H9 (cell line): ENCODE data around the gene SF3B3. TPM values are rescaled to one million over a fixed set of nuclear protein-coding genes. Genes with fewer than 3 reads are reported as not detected.

ENCODE experiments used
- DNase-seq: peaks from one replicate; pipeline ENCODE4 v3.0.0-alpha.2; 2017
- H2AFZ ChIP-seq: one replicate; pipeline ENCODE4 v1.6.1; 2013; ENCODE audit warnings: mild to moderate bottlenecking, low read length, control low read depth, moderate library complexity
- H2AK5ac ChIP-seq: 2 replicates; pipeline ENCODE4 v1.6.1; 2013; ENCODE audit warnings: low read length, control low read depth, mixed read lengths; ENCODE audit not compliant: insufficient read length
- H2BK120ac ChIP-seq: one replicate; pipeline ENCODE4 v1.6.1; 2013; ENCODE audit warnings: low read depth, mild to moderate bottlenecking, low read length, control low read depth, inconsistent platforms; ENCODE audit not compliant: poor library complexity, severe bottlenecking
- H2BK12ac ChIP-seq: 2 replicates; pipeline ENCODE4 v1.6.1; 2013; ENCODE audit warnings: low read length, control low read depth, mixed read lengths, low read depth; ENCODE audit not compliant: insufficient read length
- H2BK15ac ChIP-seq: 2 replicates; pipeline ENCODE4 v1.6.1; 2013; ENCODE audit warnings: low read depth, low read length, control low read depth
- H2BK20ac ChIP-seq: one replicate; pipeline ENCODE4 v1.6.1; 2013; ENCODE audit warnings: low read depth, mild to moderate bottlenecking, low read length, control low read depth, inconsistent platforms; ENCODE audit not compliant: poor library complexity, severe bottlenecking
- H2BK5ac ChIP-seq: 2 replicates; pipeline ENCODE4 v1.6.1; 2013; ENCODE audit warnings: low read length, control low read depth, mixed read lengths; ENCODE audit not compliant: insufficient read length
- H3K14ac ChIP-seq: 2 replicates; pipeline ENCODE4 v1.6.1; 2013; ENCODE audit warnings: low read length, control low read depth; ENCODE audit not compliant: insufficient read depth
- H3K18ac ChIP-seq: 2 replicates; pipeline ENCODE4 v1.6.1; 2013; ENCODE audit warnings: low read depth, mild to moderate bottlenecking, mixed read lengths, low read length, control low read depth; ENCODE audit not compliant: insufficient read length
- H3K23ac ChIP-seq: 2 replicates; pipeline ENCODE4 v1.6.1; 2013; ENCODE audit warnings: low read length, control low read depth, mixed read lengths, low read depth; ENCODE audit not compliant: insufficient read length
- H3K23me2 ChIP-seq: 2 replicates; pipeline ENCODE4 v1.6.1; 2013; ENCODE audit warnings: low read depth, mild to moderate bottlenecking, mixed read lengths, low read length, control low read depth; ENCODE audit not compliant: insufficient read length, poor library complexity, severe bottlenecking
- H3K27ac ChIP-seq: 2 replicates; pipeline ENCODE4 v1.5.1; 2013; ENCODE audit warnings: low read length, control low read depth, mixed read lengths, low read depth; ENCODE audit not compliant: insufficient read length
- H3K27me3 ChIP-seq: 2 replicates; pipeline ENCODE4 v1.6.1; 2013; ENCODE audit warnings: low read length, control low read depth, inconsistent platforms; ENCODE audit not compliant: insufficient read depth
- H3K4ac ChIP-seq: 2 replicates; pipeline ENCODE4 v1.6.1; 2013; ENCODE audit warnings: low read depth, mild to moderate bottlenecking, control low read depth, inconsistent platforms, low read length, moderate library complexity
- H3K4me1 ChIP-seq: 2 replicates; pipeline ENCODE4 v1.6.1; 2013; ENCODE audit warnings: low read length, control low read depth, inconsistent platforms; ENCODE audit not compliant: insufficient read depth
- H3K4me2 ChIP-seq: 2 replicates; pipeline ENCODE4 v1.6.1; 2013; ENCODE audit warnings: low read length, control low read depth, mixed read lengths; ENCODE audit not compliant: insufficient read length, insufficient read depth
- H3K56ac ChIP-seq: 2 replicates; pipeline ENCODE4 v1.6.1; 2013; ENCODE audit warnings: low read depth, mild to moderate bottlenecking, mixed read lengths, low read length, control low read depth; ENCODE audit not compliant: insufficient read length
- H3K79me1 ChIP-seq: 2 replicates; pipeline ENCODE4 v1.6.1; 2013; ENCODE audit warnings: low read depth, mild to moderate bottlenecking, moderate library complexity, low read length, control low read depth, inconsistent platforms; ENCODE audit not compliant: insufficient read depth, poor library complexity, severe bottlenecking
- H3K79me2 ChIP-seq: 2 replicates; pipeline ENCODE4 v1.6.1; 2013; ENCODE audit warnings: low read length, control low read depth, inconsistent platforms; ENCODE audit not compliant: insufficient read depth
- H3K9ac ChIP-seq: 2 replicates; pipeline ENCODE4 v1.6.1; 2013; ENCODE audit warnings: low read length, control low read depth, mixed read lengths; ENCODE audit not compliant: insufficient read length; ENCODE audit errors: extremely low read depth
- H3K9me3 ChIP-seq: one replicate; pipeline ENCODE4 v1.6.1; 2013; ENCODE audit warnings: low read depth, low read length, inconsistent platforms; ENCODE audit not compliant: control insufficient read depth
- H3T11ph ChIP-seq: one replicate; pipeline ENCODE4 v1.6.1; 2013; ENCODE audit warnings: mild to moderate bottlenecking, low read length, control low read depth, inconsistent platforms
- H4K20me1 ChIP-seq: one replicate; pipeline ENCODE4 v1.6.1; 2013; ENCODE audit not compliant: control insufficient read depth, insufficient read length, insufficient read depth
- H4K5ac ChIP-seq: 2 replicates; pipeline ENCODE4 v1.6.1; 2013; ENCODE audit warnings: low read depth, mild to moderate bottlenecking, mixed read lengths, low read length, control low read depth; ENCODE audit not compliant: insufficient read length
- H4K8ac ChIP-seq: replicated peaks from 2 replicates; pipeline ENCODE4 v1.6.1; 2013; ENCODE audit warnings: low read length, control low read depth, mixed read lengths, low read depth; ENCODE audit not compliant: insufficient read length
- H4K91ac ChIP-seq: 2 replicates; pipeline ENCODE4 v1.6.1; 2013; ENCODE audit warnings: low read depth, mild to moderate bottlenecking, moderate library complexity, mixed read lengths, low read length, control low read depth; ENCODE audit not compliant: insufficient read length
- H3K27ac Mint-ChIP-seq, 3 experiments: 2 replicates in 2 of 3; 3 replicates in 1 of 3; pipeline ENCODE4 v1.8.0; 2020 to 2021; ENCODE audit warnings: mixed read lengths in 3 of 3, mild to moderate bottlenecking in 1 of 3, moderate library complexity in 1 of 3
- H3K27me3 Mint-ChIP-seq: 2 replicates; pipeline ENCODE4 v1.8.0; 2021; ENCODE audit warnings: low read depth, mild to moderate bottlenecking, moderate library complexity, mixed read lengths
- H3K36me3 Mint-ChIP-seq, 3 experiments: 2 replicates in 2 of 3; 3 replicates in 1 of 3; pipeline ENCODE4 v1.8.0; 2020 to 2021; ENCODE audit warnings: low read depth in 3 of 3, mixed read lengths in 3 of 3; ENCODE audit not compliant: insufficient read depth in 1 of 3
- H3K4me1 Mint-ChIP-seq, 2 experiments: 2 replicates each; pipeline ENCODE4 v1.8.0; 2020; ENCODE audit warnings: mixed read lengths in 2 of 2
- H3K4me3 Mint-ChIP-seq, 2 experiments: 2 replicates in 1 of 2; 3 replicates in 1 of 2; pipeline ENCODE4 v1.8.0; 2020 to 2021; ENCODE audit warnings: mild to moderate bottlenecking in 2 of 2, mixed read lengths in 2 of 2, moderate library complexity in 1 of 2
- H3K9me3 Mint-ChIP-seq, 2 experiments: 2 replicates in 1 of 2; 3 replicates in 1 of 2; pipeline ENCODE4 v1.8.0; 2020; ENCODE audit warnings: mild to moderate bottlenecking in 2 of 2, mixed read lengths in 2 of 2, moderate library complexity in 1 of 2
- CTCF ChIP-seq: fragments of 200-600 bp; sonication (generic); conservative IDR thresholded peaks from 3 replicates; pipeline ENCODE4 v1.8.0; 2021; ENCODE audit warnings: antibody characterized with exemption, mild to moderate bottlenecking
- WGBS: extraction: QIAGEN DNeasy Blood & Tissue Kit; methylation state at CpG from one replicate; pipeline ENCODE4 v1.1.7; 2013; ENCODE audit warnings: missing lambda C conversion rate, low lambda C conversion rate, mixed read lengths; ENCODE audit not compliant: insufficient read length; ENCODE audit errors: extremely low coverage; 5-methylcytosine and 5-hydroxymethylcytosine counted together
- total RNA-seq: library from RNA; stranded (reverse); gene quantifications from 2 replicates; pipeline ENCODE4 v1.2.1, GENCODE V29; 2021

SF3B3 gene
- total RNA-seq, 1 experiment from 2014 or later, result 493 TPM

DNA sequence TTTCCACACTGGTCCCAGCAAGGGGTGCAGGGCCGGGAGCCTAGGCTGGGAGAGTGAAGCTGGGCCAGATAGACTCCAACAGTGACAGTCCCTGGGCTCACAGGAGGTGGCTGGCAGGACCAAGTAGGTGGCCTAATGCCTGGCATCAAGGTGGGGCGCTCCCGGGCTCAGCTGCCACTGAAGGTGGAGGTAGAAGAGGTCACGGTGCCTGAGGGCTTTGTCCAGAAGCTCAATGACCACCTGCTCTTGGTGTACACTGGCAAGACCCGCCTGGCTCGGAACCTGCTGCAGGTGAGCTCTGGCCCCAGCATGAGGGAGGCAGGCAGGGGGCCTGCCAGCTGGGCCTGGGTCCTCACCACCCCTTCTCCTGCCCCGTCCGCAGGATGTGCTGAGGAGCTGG lies 45.4 kb upstream of the SF3B3 start:
- H3K23ac ChIP-seq, result no peak overlapping the region
- no peak for TF ChIP-seq CTCF
- Mint-ChIP-seq H3K36me3 (peaks cover 0 to 19% (median 19%) of the 10 kb centered on the region in 3 experiments; a peak in 5 of 7 replicates), H3K27ac (peak overlapping the region in 1 of 3 experiments; percentile 77; a peak in 1 of 7 replicates), H3K27me3 (no peaks in the 10 kb centered on the region), H3K9me3 (no peaks in the 10 kb centered on the region), H3K4me3 (no peak overlapping the region), H3K4me1 (peaks cover 4 to 8% of the 10 kb centered on the region in 2 experiments; a peak in 3 of 4 replicates)
- H2AFZ ChIP-seq, result no peak overlapping the region
- no peak overlapping the region for H3K4ac ChIP-seq
- no peaks in the 10 kb centered on the region for H3K79me1 ChIP-seq
- H2BK15ac ChIP-seq, result no peak overlapping the region
- H4K5ac ChIP-seq, result no peak overlapping the region
- H3K9ac ChIP-seq, result no peak overlapping the region
- H2BK120ac ChIP-seq, result no peak overlapping the region
- no peaks in the 10 kb centered on the region for H3K27me3 ChIP-seq
- no peak overlapping the region for H3K18ac ChIP-seq
- H3K4me2 ChIP-seq, result no peak overlapping the region
- H3K9me3 ChIP-seq, result no peaks in the 10 kb centered on the region
- no peak overlapping the region for H4K91ac ChIP-seq
- H2BK12ac ChIP-seq, result no peak overlapping the region
- H2AK5ac ChIP-seq, result no peak overlapping the region
- H4K20me1 ChIP-seq, result peaks cover 3% of the 10 kb centered on the region
- H3K23me2 ChIP-seq, result no peaks in the 10 kb centered on the region
- H3K27ac ChIP-seq, result no peak overlapping the region
- peak overlapping the region; percentile 16; the same call in 1 of the 2 replicates for H3K14ac ChIP-seq
- H2BK5ac ChIP-seq, result no peak overlapping the region
- WGBS, result no CpG with 5 or more reads among the region's 8 CpGs
- no peak overlapping the region for H4K8ac ChIP-seq
- H3K4me1 ChIP-seq, result no peaks in the 10 kb centered on the region; the same call in 1 of the 2 replicates
- H3T11ph ChIP-seq, result no peak overlapping the region
- DNase-seq, result no peak
- no peak overlapping the region for H3K56ac ChIP-seq
- H3K79me2 ChIP-seq, result no peaks in the 10 kb centered on the region
- no peak overlapping the region for H2BK20ac ChIP-seq
